Stimulated activated memory B cell treated with anti-CD40 and anti-IgM and Interleukin-4, amounts not matched to agents 10 μg/mL and 1 μg/mL and 100 μg/mL, for 72 hours (primary cell): Measurements from ENCODE around the gene LHFPL6.

Source experiments
- ATAC-seq: fragments of 150-1000 bp; cut with Tn5 transposase; 2 replicates; pipeline ENCODE4 v1.10.0; 2021
- H3K27ac Mint-ChIP-seq: one replicate; pipeline ENCODE4 v1.8.0; 2022; ENCODE audit warnings: mild to moderate bottlenecking, mixed read lengths
- H3K27me3 Mint-ChIP-seq: one replicate; pipeline ENCODE4 v1.8.0; 2022; ENCODE audit warnings: mixed read lengths
- H3K36me3 Mint-ChIP-seq: one replicate; pipeline ENCODE4 v1.8.0; 2022; ENCODE audit warnings: mixed read lengths
- H3K4me1 Mint-ChIP-seq: one replicate; pipeline ENCODE4 v1.8.0; 2022; ENCODE audit warnings: mixed read lengths
- H3K4me3 Mint-ChIP-seq: one replicate; pipeline ENCODE4 v1.8.0; 2022; ENCODE audit warnings: mild to moderate bottlenecking, moderate library complexity, mixed read lengths
- H3K9me3 Mint-ChIP-seq: one replicate; pipeline ENCODE4 v1.8.0; 2022; ENCODE audit warnings: mixed read lengths

LHFPL6 gene

DNA sequence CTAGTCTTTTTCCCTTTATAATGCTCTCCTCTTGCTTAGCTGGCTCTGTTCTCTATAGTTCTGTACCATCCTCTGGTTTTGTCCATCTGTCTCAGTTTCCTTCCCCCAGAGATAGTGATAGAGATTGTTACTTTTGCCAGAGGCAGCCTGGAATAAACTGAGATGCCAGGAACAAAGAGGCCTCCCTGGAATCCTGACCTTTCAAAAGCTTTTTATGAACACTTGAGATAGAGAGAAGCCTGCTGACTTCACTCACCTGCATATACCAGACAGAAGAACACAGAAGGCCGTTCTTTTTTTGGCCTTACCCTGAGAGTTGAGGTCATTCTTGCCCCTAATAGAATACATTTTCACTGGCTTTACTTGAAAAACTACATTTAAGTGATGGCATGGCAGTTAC lies 150.2 kb downstream of the LHFPL6 start:
- no peaks in the 10 kb centered on the region for H3K36me3 Mint-ChIP-seq
- no peaks in the 10 kb centered on the region for H3K27me3 Mint-ChIP-seq
- no peak for ATAC-seq
- H3K4me1 Mint-ChIP-seq = peaks cover 10% of the 10 kb centered on the region
- no peak overlapping the region for H3K4me3 Mint-ChIP-seq
- H3K9me3 Mint-ChIP-seq = peaks cover 6% of the 10 kb centered on the region
- no peak overlapping the region for H3K27ac Mint-ChIP-seq

DNA sequence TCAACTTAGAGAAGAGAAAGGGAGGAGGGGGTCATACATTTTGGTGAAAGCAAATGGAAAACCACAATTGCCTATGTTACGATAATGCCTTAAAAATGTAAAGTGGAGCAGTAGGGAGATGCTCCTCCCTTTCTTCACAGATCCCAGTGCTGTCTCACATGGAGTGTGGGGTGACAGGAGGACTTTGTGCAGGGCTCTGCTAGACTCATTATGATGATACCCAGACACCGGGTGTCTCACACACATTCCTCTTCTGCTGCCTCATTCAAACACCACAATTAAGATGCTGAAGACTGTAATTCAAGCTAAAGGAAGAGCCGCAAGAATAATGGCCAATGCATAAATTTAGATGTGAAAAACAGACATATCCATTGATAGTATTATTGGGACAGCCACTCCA lies 150.6 kb downstream of the LHFPL6 start:
- Mint-ChIP-seq H3K4me1 (peaks cover 10% of the 10 kb centered on the region), H3K27me3 (no peaks in the 10 kb centered on the region), H3K9me3 (peaks cover 6% of the 10 kb centered on the region), H3K4me3 (no peak overlapping the region), H3K27ac (no peak overlapping the region), H3K36me3 (no peaks in the 10 kb centered on the region)
- ATAC-seq = no peak

DNA sequence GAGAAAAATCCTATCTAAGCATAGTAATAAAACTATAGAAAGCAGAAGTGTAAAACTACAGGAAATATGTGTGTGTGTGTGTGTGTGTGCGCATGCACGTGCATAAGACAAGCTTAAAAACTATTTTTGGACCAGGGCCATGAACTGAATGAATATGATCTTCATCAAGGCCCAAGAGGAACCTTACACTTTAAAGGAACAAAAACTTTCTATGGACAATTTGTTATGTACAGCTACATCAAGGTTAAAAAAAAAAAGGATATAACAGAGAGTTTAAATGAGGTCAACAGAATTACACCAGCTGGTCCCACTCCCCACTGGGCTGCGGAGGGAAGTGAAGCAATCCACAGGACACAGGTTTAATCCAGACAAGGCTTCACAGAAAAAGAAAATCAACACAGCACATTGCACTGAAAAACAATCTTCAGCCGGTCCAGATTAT lies 151.1 kb downstream of the LHFPL6 start:
- ATAC-seq = no peak
- H3K27me3 Mint-ChIP-seq = no peaks in the 10 kb centered on the region
- H3K27ac Mint-ChIP-seq = no peak overlapping the region

DNA sequence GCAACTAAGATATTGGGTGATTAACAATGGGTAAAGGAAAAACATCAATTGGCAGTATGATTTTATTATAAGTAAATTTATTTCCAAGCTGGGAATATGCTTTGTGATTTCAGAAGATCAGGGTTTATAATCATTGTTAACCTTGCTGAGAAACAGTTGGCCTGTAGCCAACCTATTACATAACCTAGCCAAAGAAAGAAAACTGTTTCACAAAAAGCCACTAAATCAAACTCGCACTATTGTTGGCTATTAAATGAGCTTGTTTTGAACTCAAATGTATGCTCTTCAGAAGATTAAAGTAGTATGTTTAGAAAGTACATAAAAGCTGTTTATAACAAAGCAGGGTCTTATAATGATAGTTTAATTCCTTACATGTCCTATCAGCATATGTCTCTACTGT lies 151.7 kb downstream of the LHFPL6 start:
- no peaks in the 10 kb centered on the region for H3K27me3 Mint-ChIP-seq
- ATAC-seq = no peak
- no peak overlapping the region for H3K4me3 Mint-ChIP-seq
- no peak overlapping the region for H3K27ac Mint-ChIP-seq
- H3K4me1 Mint-ChIP-seq = peaks cover 10% of the 10 kb centered on the region
- H3K36me3 Mint-ChIP-seq = no peaks in the 10 kb centered on the region
- peaks cover 2% of the 10 kb centered on the region for H3K9me3 Mint-ChIP-seq

More for the DNA sequence above, 151.1 kb downstream of the LHFPL6 start:
- no peak overlapping the region for H3K4me3 Mint-ChIP-seq
- peaks cover 10% of the 10 kb centered on the region for H3K4me1 Mint-ChIP-seq
- no peaks in the 10 kb centered on the region for H3K36me3 Mint-ChIP-seq
- H3K9me3 Mint-ChIP-seq = peaks cover 2% of the 10 kb centered on the region

DNA sequence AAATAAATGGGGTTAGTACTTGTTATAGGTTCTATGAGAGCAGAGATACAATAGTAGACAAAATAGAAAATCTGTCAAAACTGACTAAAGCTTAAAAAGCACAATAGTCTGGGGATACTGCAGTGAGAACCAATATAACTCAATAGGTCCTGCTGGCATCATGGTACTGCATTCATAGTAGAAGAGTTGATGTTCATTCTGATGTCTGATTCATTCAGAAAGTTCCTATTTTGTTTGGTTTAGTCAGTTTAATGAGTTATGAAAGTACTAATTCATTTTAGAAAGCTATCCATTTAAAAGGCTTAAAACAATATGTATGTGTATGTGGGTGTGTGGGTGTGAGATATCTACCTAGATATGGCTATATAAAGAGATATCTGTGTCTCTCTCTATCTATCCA lies 152.8 kb downstream of the LHFPL6 start:
- H3K4me3 Mint-ChIP-seq = no peak overlapping the region
- no peaks in the 10 kb centered on the region for H3K36me3 Mint-ChIP-seq
- peaks cover 2% of the 10 kb centered on the region for H3K9me3 Mint-ChIP-seq

DNA sequence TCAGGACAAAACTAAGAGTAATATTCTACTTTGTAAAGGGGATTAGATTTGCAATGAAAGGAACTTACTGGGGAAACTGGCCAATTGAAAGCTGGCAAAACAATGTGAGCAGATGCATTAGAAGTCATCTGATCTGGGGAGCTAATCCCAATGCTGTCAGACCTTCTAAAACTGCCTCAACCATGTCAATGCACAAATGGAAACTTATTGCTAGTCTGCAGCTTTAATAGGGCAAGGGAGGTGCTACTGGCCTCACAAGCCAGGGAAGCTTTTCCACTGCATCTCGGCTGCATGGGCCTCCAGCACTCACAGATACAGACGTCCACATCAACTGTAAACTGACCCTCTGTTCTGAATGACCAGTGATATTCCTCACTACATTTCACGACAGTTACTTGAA lies 154.2 kb downstream of the LHFPL6 start:
- Mint-ChIP-seq H3K27me3 (peaks cover 5% of the 10 kb centered on the region), H3K27ac (no peak overlapping the region), H3K4me1 (peaks cover 10% of the 10 kb centered on the region), H3K4me3 (no peak overlapping the region), H3K9me3 (peaks cover 2% of the 10 kb centered on the region), H3K36me3 (no peaks in the 10 kb centered on the region)
- no peak for ATAC-seq

More for the DNA sequence above, 152.8 kb downstream of the LHFPL6 start:
- Mint-ChIP-seq H3K4me1 (peaks cover 10% of the 10 kb centered on the region), H3K27ac (no peak overlapping the region), H3K27me3 (no peaks in the 10 kb centered on the region)
- no peak for ATAC-seq

DNA sequence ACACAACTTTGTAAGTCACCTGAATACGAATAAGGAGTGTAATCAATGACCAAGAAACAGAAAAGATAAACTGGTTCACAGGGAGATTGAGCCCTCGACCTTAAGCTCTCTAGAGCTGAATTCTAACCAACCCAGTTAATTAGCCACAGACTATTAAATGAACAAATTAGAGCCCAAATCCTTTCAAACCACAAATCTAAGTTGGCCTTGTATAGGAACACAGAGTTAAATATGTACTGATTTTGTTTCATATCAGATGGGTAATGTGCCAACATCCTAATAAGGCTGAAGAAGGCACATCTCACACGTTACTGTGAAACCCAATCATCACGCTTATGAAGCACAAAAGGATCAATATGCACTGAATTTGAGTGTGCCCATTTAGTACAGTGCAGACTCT lies 156.1 kb downstream of the LHFPL6 start:
- Mint-ChIP-seq H3K36me3 (no peaks in the 10 kb centered on the region), H3K4me1 (peaks cover 3% of the 10 kb centered on the region), H3K27me3 (peaks cover 9% of the 10 kb centered on the region), H3K9me3 (no peaks in the 10 kb centered on the region), H3K4me3 (no peak overlapping the region), H3K27ac (no peak overlapping the region)
- no peak for ATAC-seq

DNA sequence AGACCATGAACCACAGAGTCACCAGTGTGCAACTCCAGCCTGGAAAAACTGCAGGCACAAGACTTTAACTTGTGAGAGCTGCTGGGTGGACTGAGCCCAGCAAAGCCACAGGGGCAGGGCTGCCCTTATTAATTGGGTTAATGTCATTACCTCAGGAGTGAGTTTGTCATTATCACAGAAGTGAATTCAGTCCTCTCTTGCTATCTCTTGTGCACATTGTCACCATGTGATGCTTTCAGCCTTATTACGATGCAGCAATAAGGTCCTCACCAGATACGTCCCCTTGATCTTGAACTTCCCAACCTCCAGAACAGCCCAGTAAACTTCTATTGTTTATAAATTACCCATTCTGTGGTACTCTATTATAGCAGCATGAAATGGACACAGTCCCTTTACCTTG lies 158.1 kb downstream of the LHFPL6 start:
- no peak for ATAC-seq
- no peaks in the 10 kb centered on the region for H3K4me1 Mint-ChIP-seq
- peaks cover 9% of the 10 kb centered on the region for H3K27me3 Mint-ChIP-seq
- H3K27ac Mint-ChIP-seq = no peak overlapping the region
- no peaks in the 10 kb centered on the region for H3K36me3 Mint-ChIP-seq
- H3K9me3 Mint-ChIP-seq = peaks cover 3% of the 10 kb centered on the region
- H3K4me3 Mint-ChIP-seq = no peak overlapping the region

DNA sequence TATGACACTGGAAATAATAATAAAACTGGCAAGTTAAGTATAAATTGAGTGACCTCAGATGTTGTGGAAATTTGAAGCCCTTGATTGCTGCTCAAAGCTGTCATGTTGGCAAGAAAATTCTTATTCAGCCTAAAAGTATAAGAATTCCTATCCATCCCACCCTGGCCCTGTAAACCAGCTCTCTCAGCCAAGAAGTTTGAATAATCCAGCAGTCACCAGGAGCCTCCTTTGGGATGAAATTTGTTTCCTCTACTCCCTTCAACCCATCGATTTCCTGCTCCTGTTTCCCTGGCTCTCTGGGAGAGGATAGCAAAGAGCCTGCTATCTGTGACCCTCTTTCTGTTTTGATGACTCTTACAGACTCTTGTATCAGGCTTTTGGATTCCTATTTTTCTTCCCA lies 169.3 kb downstream of the LHFPL6 start:
- peaks cover 9% of the 10 kb centered on the region for H3K27me3 Mint-ChIP-seq
- ATAC-seq = no peak

DNA sequence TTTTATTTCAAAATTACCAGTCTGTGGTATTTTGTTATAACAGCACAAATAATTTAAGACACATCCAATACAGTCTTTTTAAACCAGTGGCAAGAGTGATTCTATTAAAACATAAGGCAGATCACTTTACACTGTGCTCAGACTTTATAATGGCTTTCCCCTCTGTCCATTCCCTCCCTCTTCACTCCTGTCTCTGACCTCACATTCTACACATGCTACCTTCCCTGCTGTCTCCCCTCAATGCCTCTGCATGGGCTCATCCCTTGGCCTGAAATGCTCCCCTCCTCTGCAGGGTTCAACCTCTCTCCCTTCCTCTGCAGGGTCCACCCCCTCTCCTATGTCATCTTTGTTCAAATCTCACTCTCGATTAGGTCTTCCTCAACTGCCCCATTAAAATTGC lies 170.8 kb downstream of the LHFPL6 start:
- Mint-ChIP-seq H3K27ac (no peak overlapping the region), H3K4me1 (no peaks in the 10 kb centered on the region), H3K9me3 (peaks cover 6% of the 10 kb centered on the region), H3K36me3 (no peaks in the 10 kb centered on the region), H3K27me3 (peaks cover 9% of the 10 kb centered on the region), H3K4me3 (no peak overlapping the region)
- ATAC-seq = no peak

More for the DNA sequence above, 169.3 kb downstream of the LHFPL6 start:
- Mint-ChIP-seq H3K4me1 (no peaks in the 10 kb centered on the region), H3K4me3 (no peak overlapping the region), H3K27ac (no peak overlapping the region), H3K9me3 (peaks cover 6% of the 10 kb centered on the region), H3K36me3 (no peaks in the 10 kb centered on the region)

DNA sequence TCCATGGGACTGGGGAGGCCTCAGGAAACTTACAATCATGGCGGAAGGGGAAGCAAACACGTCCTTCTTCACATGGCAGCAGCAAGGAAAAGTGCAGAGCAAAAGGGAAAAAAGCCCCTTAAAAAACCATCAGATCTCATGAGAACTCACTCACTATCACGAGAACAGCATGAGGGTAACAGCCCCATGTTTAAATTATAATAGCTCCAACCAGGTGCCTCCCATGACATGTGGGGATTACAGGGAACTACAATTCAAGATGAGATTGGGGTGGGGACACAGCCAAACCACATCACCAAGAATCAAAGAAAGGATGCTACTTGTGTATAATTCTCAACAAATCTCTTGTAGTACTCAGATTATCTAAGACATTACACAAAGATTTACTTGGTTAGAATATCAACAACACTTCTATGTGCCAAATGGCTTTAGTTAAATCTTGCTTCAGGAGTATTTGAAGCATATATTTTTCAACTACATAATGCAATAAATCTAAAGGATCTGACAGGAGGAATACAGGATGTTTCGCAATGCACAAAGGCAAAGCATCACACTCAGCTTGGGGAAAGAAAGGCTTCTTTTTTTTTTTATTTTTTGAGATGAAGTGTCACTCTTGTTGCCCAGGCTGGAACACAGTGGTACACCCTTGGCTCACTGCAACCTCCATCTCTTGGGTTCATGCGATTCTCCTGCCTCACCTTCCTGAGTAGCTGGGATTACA lies 180.0 kb downstream of the LHFPL6 start:
- no peak overlapping the region for H3K4me3 Mint-ChIP-seq
- ATAC-seq = no peak
- no peaks in the 10 kb centered on the region for H3K27me3 Mint-ChIP-seq
- no peaks in the 10 kb centered on the region for H3K9me3 Mint-ChIP-seq
- no peaks in the 10 kb centered on the region for H3K4me1 Mint-ChIP-seq
- no peaks in the 10 kb centered on the region for H3K36me3 Mint-ChIP-seq
- H3K27ac Mint-ChIP-seq = no peak overlapping the region

DNA sequence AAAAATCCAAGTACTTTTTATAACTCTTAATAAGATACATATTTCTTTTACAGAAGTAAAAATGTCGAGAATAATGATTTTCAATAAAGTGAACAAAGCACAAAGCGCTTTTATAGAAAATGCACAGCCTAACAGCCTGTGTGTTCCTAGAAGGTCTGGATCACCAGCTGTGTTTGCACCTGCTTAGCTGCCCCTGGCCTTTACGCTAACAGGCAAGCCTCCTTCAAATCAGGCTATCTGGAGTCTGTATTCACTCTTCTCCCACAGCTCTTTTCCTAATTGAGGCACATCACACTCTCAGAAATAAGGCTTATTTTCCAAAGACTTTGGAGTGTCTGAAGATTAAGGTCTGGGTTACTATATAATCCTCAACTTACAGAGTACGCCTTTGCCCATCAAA lies 183.1 kb downstream of the LHFPL6 start:
- ATAC-seq = no peak
- Mint-ChIP-seq H3K9me3 (no peaks in the 10 kb centered on the region), H3K36me3 (no peaks in the 10 kb centered on the region), H3K27ac (no peak overlapping the region), H3K4me3 (no peak overlapping the region), H3K4me1 (no peaks in the 10 kb centered on the region), H3K27me3 (no peaks in the 10 kb centered on the region)

DNA sequence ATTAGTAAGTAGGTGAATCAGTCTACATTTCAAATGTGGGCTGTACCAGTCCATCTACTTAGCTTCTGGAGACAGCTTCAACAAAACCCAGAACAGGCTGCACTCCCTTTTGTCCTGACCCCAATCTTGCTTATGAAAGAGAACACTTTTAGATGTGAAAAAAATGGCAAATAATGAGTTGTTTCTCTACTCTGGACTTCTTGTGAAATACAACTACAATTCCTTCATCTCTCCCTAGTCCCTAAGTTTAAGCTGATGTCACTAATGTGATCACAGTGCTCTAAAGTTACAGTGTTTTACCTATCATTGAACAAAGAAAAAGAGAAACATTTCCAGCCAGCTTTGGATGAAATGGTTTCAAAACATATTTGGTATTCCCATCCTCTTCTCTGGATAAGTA lies 183.9 kb downstream of the LHFPL6 start:
- ATAC-seq = no peak
- H3K36me3 Mint-ChIP-seq = no peaks in the 10 kb centered on the region

DNA sequence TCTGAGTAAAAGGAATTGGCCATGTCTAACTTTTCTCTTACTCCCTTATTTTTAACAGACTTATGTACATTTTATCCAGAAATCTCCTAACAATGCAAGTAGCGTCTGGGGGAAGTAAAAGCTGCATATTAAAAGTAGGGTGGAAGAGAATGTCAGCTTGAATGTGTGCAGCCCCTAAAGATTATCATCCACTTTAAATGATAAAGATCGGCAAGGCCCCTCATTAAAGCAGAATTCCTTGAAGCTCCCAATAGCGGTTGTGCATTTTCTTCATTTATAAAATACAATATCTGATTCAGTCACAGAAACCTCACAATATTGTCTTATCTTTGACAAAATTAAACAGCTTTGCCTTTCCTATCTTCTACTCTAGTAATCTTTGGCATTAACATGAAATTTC lies 184.6 kb downstream of the LHFPL6 start:
- no peaks in the 10 kb centered on the region for H3K9me3 Mint-ChIP-seq

More for the DNA sequence above, 183.9 kb downstream of the LHFPL6 start:
- Mint-ChIP-seq H3K27ac (no peak overlapping the region), H3K27me3 (no peaks in the 10 kb centered on the region), H3K9me3 (no peaks in the 10 kb centered on the region), H3K4me1 (no peaks in the 10 kb centered on the region), H3K4me3 (no peak overlapping the region)

DNA sequence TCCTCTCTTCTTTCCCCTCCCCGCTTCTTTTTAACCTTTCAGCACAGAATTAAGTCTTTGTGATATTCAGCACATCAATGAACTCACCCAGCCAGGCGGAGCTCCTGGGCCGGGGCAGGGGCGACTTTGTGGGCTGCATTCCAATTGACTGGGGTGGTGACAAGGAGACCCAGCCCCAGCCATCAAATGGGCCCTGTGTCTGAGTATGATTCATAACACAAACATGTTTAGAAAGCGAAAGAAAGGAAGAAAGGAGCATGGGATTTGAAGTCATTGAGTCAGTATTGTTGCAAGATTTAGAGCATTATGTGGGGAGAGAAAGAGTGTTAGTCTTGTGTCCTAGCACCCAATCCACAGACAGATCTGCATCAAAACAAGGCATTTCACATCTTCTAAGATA lies 185.3 kb downstream of the LHFPL6 start:
- no peak overlapping the region for H3K4me3 Mint-ChIP-seq
- no peaks in the 10 kb centered on the region for H3K36me3 Mint-ChIP-seq
- no peaks in the 10 kb centered on the region for H3K4me1 Mint-ChIP-seq
- H3K27me3 Mint-ChIP-seq = no peaks in the 10 kb centered on the region
- ATAC-seq = no peak
- no peak overlapping the region for H3K27ac Mint-ChIP-seq
- no peaks in the 10 kb centered on the region for H3K9me3 Mint-ChIP-seq

More for the DNA sequence above, 184.6 kb downstream of the LHFPL6 start:
- Mint-ChIP-seq H3K27ac (no peak overlapping the region), H3K36me3 (no peaks in the 10 kb centered on the region), H3K27me3 (no peaks in the 10 kb centered on the region), H3K4me3 (no peak overlapping the region), H3K4me1 (no peaks in the 10 kb centered on the region)
- ATAC-seq = no peak

DNA sequence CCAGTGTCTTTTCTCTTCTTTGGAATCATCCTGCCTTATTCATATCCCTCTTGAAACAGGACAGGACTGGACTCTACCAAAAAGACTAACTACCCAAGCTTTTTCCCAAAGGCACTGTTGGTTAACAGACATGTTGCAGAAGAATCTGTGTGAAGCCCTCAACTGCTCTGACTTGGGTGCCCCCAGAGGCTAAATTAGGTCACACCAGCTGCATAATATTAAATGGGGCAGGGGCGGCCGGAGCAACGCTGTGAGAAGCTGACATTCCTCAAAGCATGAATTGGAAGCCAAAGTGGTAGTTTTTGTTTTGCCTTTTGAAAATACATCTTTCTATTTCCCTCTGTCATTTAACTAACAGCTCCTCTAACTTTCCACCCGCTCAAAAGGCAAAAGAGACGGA lies 185.9 kb downstream of the LHFPL6 start:
- Mint-ChIP-seq H3K4me1 (no peaks in the 10 kb centered on the region), H3K27me3 (no peaks in the 10 kb centered on the region), H3K9me3 (no peaks in the 10 kb centered on the region), H3K27ac (no peak overlapping the region), H3K4me3 (no peak overlapping the region), H3K36me3 (no peaks in the 10 kb centered on the region)
- ATAC-seq = no peak
